Stimulated activated CD4-positive, alpha-beta T cell treated with anti-CD3 and anti-CD28 coated beads, Interleukin-12 subunit alpha, Interleukin-12 subunit beta, amount 100 ng/mL, for 24 hours (primary cell): ENCODE measurements around the gene ADAM21.
"Not testable (repeated sequence)": the region's sequence is repeated elsewhere in the genome, so short reads cannot be mapped to it uniquely, and the experiment has no call there.

Source experiments
- DNase-seq, 2 experiments: peaks; one replicate each; pipeline ENCODE4 v3.0.0-alpha.2; 2020; ENCODE audit warnings: low read depth in 2 of 2

Gene ADAM21

GRCh38 chr14:70451874-70452273, at the start of gene ADAM21:
Gene ADAM21, plus strand, starts transcription at chr14:70452174. Its CDS starts 5,326 bp downstream, at chr14:70457500.
- no peak for DNase-seq

GRCh38 chr14:70403335-70403734, 48.6 kb upstream of the ADAM21 start:
- not testable (repeated sequence) for DNase-seq

GRCh38 chr14:70406216-70406615, 45.8 kb upstream of the ADAM21 start:
- not testable (repeated sequence) for DNase-seq

GRCh38 chr14:70407621-70408020, 44.4 kb upstream of the ADAM21 start:
- DNase-seq: no peak

- DNase-seq: no peak
These were observed 36.2 kb upstream of the ADAM21 start for GRCh38 chr14:70415788-70416187.

- no peak for DNase-seq
These were observed 35.6 kb upstream of the ADAM21 start for GRCh38 chr14:70416338-70416724.

- peak; percentile 35 to 39 for DNase-seq
These were observed 35.1 kb upstream of the ADAM21 start, which contains the start of gene SYNJ2BP for GRCh38 chr14:70416725-70417349. Gene SYNJ2BP, minus strand, starts transcription at chr14:70417090. Its CDS starts 127 bp downstream, at chr14:70416963.

GRCh38 chr14:70419270-70419931, 32.6 kb upstream of the ADAM21 start:
- DNase-seq: not testable (repeated sequence)

- DNase-seq: no peak
These were observed 29.4 kb upstream of the ADAM21 start for GRCh38 chr14:70422538-70422937.

- DNase-seq: no peak
These were observed 26.6 kb upstream of the ADAM21 start for GRCh38 chr14:70425354-70425753.

- not testable (repeated sequence) for DNase-seq
These were observed 25.4 kb upstream of the ADAM21 start for GRCh38 chr14:70426555-70426954.

GRCh38 chr14:70436867-70437266, 15.1 kb upstream of the ADAM21 start:
- DNase-seq: no peak

- DNase-seq: no peak
These were observed 10.3 kb upstream of the ADAM21 start for GRCh38 chr14:70441641-70442040.

- no peak for DNase-seq
These were observed 9.2 kb upstream of the ADAM21 start for GRCh38 chr14:70442750-70443149.

- no peak for DNase-seq
These were observed 3.2 kb upstream of the ADAM21 start for GRCh38 chr14:70448633-70449340.

GRCh38 chr14:70454731-70455130, 2.8 kb downstream of the ADAM21 start:
- DNase-seq: no peak

- DNase-seq: no peak
These were observed 16.8 kb downstream of the ADAM21 start for GRCh38 chr14:70468731-70469130.

- DNase-seq: not testable (repeated sequence)
These were observed 19.0 kb downstream of the ADAM21 start for GRCh38 chr14:70470863-70471563.

- DNase-seq: no peak
These were observed 20.5 kb downstream of the ADAM21 start for GRCh38 chr14:70472253-70473159.

- DNase-seq: no peak
These were observed 21.9 kb downstream of the ADAM21 start for GRCh38 chr14:70473825-70474224.

- DNase-seq: not testable (repeated sequence)
These were observed 23.5 kb downstream of the ADAM21 start for GRCh38 chr14:70475459-70475858.
